ENCODE measurements around the gene CFI.

Gene CFI

DNA sequence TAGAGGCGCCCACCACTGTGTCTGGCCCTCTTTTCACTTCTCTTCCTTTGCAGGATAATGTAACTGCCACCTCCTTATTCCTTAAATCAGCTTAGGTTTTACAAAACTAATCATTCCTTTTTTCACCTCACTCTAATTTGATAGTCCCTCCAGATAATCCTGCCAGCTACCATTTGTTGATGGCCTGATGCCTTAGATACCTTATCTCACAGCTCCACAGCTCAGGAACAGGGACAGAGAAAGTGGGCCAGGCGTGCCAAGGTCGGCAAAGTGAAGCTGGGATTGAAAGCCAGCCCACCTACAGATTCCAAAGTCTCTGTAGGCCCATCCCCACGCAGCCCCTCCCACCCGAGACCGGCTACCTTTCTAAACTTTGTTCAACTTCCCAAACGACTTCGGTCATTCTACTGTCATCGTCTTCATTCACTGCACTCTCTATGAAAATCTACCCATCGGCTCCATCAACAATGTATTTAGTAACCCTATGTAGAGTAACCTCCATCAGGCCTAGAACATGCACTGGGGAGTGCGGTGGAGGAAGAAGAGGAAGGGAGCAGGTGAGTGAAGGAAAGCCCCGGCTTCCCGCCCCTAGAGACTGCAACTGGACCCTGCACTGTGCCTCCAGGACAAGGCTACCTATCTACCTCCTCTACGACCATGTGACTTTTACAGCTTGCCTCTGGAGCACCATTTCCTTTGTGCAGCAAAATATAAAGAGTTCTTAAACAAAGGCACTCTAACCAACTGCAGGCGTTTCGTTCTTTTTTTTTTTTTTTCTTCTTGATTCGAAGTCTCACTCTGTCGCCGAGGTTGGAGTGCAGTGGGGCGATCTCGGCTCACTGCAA, 100.0 kb downstream of the CFI start:
- no peak for DNase-seq

GRCh38 chr4:109699553-109700225, 102.1 kb downstream of the CFI start:
- H3K4me3 ChIP-seq (ENCODE audit: low read depth, low read length): no peak overlapping the region
- no peak for TF ChIP-seq CTCF (IDR thresholded peaks at IDR 0.05; ENCODE audit: low read depth, low read length)
- H3K36me3 ChIP-seq: no peaks in the 10 kb centered on the region
- H3K9me3 ChIP-seq: no peaks in the 10 kb centered on the region
- H3K4me1 ChIP-seq: no peaks in the 10 kb centered on the region; the same call in 1 of the 2 replicates
- peaks cover 3% of the 10 kb centered on the region for H3K27me3 ChIP-seq
- no peak for DNase-seq

More for the DNA sequence above, 100.0 kb downstream of the CFI start:
- H3K27me3 ChIP-seq: peaks cover 3% of the 10 kb centered on the region
- H3K9me3 ChIP-seq: no peaks in the 10 kb centered on the region
- TF ChIP-seq CTCF (IDR thresholded peaks at IDR 0.05; ENCODE audit: low read depth, low read length): no peak
- no peak overlapping the region for H3K4me3 ChIP-seq (ENCODE audit: low read depth, low read length)
- no peaks in the 10 kb centered on the region for H3K36me3 ChIP-seq
- H3K4me1 ChIP-seq: no peaks in the 10 kb centered on the region; the same call in 1 of the 2 replicates

DNA sequence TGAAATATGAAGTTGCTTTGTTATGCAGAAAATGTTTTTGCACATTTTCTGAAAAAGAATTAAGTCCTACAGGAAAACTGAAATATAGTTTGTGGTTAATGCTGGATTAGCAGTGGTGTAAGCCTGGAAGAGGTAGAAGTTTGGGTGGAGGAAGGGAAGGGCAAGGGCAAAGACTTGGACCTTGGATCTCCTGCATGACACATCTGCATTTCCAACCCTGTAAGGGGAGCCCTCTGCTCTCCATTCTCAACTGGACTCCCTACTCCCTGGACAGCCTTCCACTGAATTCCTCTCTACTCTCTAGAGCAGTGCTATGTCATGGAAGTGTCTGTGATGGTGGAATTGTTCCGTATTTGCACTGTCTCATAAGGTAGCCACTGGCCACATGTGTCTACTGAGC, 103.1 kb downstream of the CFI start:
- Histone ChIP-seq H3K36me3 (no peaks in the 10 kb centered on the region), H3K9me3 (no peaks in the 10 kb centered on the region)

DNA sequence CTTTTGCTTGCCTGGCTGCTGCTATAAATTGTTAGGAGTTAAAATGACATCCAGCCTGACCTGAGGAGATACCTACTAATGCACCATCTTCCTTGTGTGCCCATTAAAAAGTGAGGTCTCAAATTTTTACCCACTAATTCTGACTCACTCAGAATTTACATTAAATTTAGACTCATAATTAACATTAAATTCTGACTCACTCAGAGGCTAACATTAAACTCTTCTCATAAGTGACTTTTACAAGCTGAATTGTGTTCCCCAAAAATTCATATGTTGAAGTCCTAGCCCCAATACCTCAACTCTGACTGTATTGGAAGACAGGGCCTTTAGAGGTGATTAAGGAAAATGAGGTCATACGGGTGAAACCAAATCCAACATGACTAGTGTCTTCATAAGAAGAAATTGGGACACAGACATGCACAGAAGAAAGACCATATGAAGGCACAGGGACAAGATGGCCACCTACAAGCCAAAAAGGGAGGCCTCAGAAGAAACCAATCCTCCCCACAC, 110.3 kb downstream of the CFI start:
- Histone ChIP-seq H3K9me3 (no peaks in the 10 kb centered on the region), H3K4me3 (ENCODE audit: low read depth, low read length) (no peak overlapping the region), H3K4me1 (no peaks in the 10 kb centered on the region), H3K36me3 (no peaks in the 10 kb centered on the region), H3K27me3 (0 out of 2 replicates have a peak, but pooled peaks cover 4% of the 10 kb centered on the region)
- no peak for DNase-seq
- TF ChIP-seq CTCF (IDR thresholded peaks at IDR 0.05; ENCODE audit: low read depth, low read length): no peak

More for the DNA sequence above, 103.1 kb downstream of the CFI start:
- no peak overlapping the region for H3K4me3 ChIP-seq (ENCODE audit: low read depth, low read length)
- H3K27me3 ChIP-seq: peaks cover 3% of the 10 kb centered on the region; the same call in 1 of the 2 replicates
- no peaks in the 10 kb centered on the region for H3K4me1 ChIP-seq
- no peak for DNase-seq
- TF ChIP-seq CTCF (IDR thresholded peaks at IDR 0.05; ENCODE audit: low read depth, low read length): no peak
